H1 (cell line): ENCODE measurements around the gene FHL5.

Source experiments
- BACH1 ChIP-seq: IDR thresholded peaks from 2 replicates; pipeline ENCODE4 v1.6.1; 2012; ENCODE audit warnings: low read length, improper control_type of control experiment
- CEBPB ChIP-seq: IDR thresholded peaks from 2 replicates; pipeline ENCODE4 v1.6.1; 2012; ENCODE audit warnings: low read depth, low read length
- CTCF ChIP-seq, 3 experiments: IDR thresholded peaks; 1 replicate in 2 of 3; 2 replicates in 1 of 3; pipeline versions ENCODE4 v1.5.1 to v1.6.1; 2011; ENCODE audit warnings: low read length in 3 of 3, mild to moderate bottlenecking in 3 of 3, inconsistent platforms in 2 of 3, low read depth in 1 of 3, moderate library complexity in 1 of 3; ENCODE audit not compliant: insufficient read depth in 1 of 3; ENCODE audit errors: control extremely low read depth in 1 of 3
- EP300 ChIP-seq, 2 experiments: IDR thresholded peaks; 1 replicate in 1 of 2; 2 replicates in 1 of 2; pipeline ENCODE4 v1.6.1; 2011 to 2012; ENCODE audit warnings: low read depth in 2 of 2, low read length in 2 of 2, mild to moderate bottlenecking in 2 of 2, borderline replicate concordance in 1 of 2, inconsistent platforms in 1 of 2, moderate library complexity in 1 of 2
- HDAC2 ChIP-seq, 2 experiments: fragments of 300-600 bp in 1 of 2; sonication (generic) in 1 of 2; IDR thresholded peaks; 2 replicates each; pipeline ENCODE4 v1.6.1; 2011 to 2012; ENCODE audit warnings: low read depth in 2 of 2, low read length in 2 of 2, mild to moderate bottlenecking in 2 of 2, moderate library complexity in 2 of 2, borderline replicate concordance in 1 of 2, inconsistent platforms in 1 of 2
- KDM1A ChIP-seq: fragments of 200-600, 300-600 bp; sonication (generic); IDR thresholded peaks from 2 replicates; pipeline ENCODE4 v1.7.1; 2016; ENCODE audit warnings: mild to moderate bottlenecking, low read length, borderline replicate concordance
- MAX ChIP-seq: IDR thresholded peaks from 2 replicates; pipeline ENCODE4 v1.6.1; 2012; ENCODE audit warnings: inconsistent platforms
- POLR2A ChIP-seq, 2 experiments: IDR thresholded peaks; 1 replicate in 1 of 2; 2 replicates in 1 of 2; pipeline ENCODE4 v1.6.1; 2011; ENCODE audit warnings: low read depth in 2 of 2, low read length in 2 of 2, mild to moderate bottlenecking in 2 of 2; ENCODE audit errors: control extremely low read depth in 1 of 2
- POLR2AphosphoS5 ChIP-seq: IDR thresholded peaks from 2 replicates; pipeline ENCODE4 v1.6.1; 2011; ENCODE audit warnings: low read depth, low read length
- TCF12 ChIP-seq: IDR thresholded peaks from 2 replicates; pipeline ENCODE4 v1.6.1; 2011; ENCODE audit warnings: low read depth, mild to moderate bottlenecking, low read length

GRCh38 chr6:96582436-96582835, 19.5 kb downstream of the FHL5 start:
- TF ChIP-seq HDAC2 (IDR thresholded peaks at IDR 0.05; ENCODE audit: borderline replicate concordance in 1 of 2, low read depth in 2 of 2, low read length in 2 of 2) = no peak
- no peak for TF ChIP-seq EP300 (IDR thresholded peaks at IDR 0.05; ENCODE audit: borderline replicate concordance in 1 of 2, low read depth in 2 of 2, low read length in 2 of 2)
- TF ChIP-seq KDM1A = no peak
- no peak for TF ChIP-seq TCF12
- TF ChIP-seq CTCF (IDR thresholded peaks at IDR 0.05; ENCODE audit: control extremely low read depth in 1 of 3, insufficient read depth in 1 of 3, low read depth in 1 of 3, low read length in 3 of 3) = no peak
- TF ChIP-seq POLR2AphosphoS5 = no peak
- TF ChIP-seq POLR2A (IDR thresholded peaks at IDR 0.05; ENCODE audit: control extremely low read depth in 1 of 2, low read depth in 2 of 2, low read length in 2 of 2) = no peak
- no peak for TF ChIP-seq BACH1
- no peak for TF ChIP-seq CEBPB
- no peak for TF ChIP-seq MAX
